GM23338 (cell line): ENCODE data around the gene TENT4B. TPM values are rescaled to one million over a fixed set of nuclear protein-coding genes. Genes with fewer than 3 reads are reported as not detected.

ENCODE experiments used
- ATAC-seq: fragments of 200-7000 bp; cut with Tn5 transposase; 3 replicates; pipeline ENCODE4 v1.9.1; 2020
- DNase-seq: peaks from one replicate; pipeline ENCODE4 v3.0.0-alpha.2; 2015; ENCODE audit warnings: low spot score
- H2AFZ ChIP-seq: fragments of 200-600 bp; sonication (generic); 2 replicates; pipeline ENCODE4 v1.8.0; 2016; ENCODE audit warnings: antibody characterized with exemption, mild to moderate bottlenecking, moderate library complexity
- H3F3A ChIP-seq: fragments of 200-600 bp; sonication (generic); replicated peaks from 2 replicates; pipeline ENCODE4 v1.8.0; 2017; ENCODE audit warnings: antibody characterized with exemption, mixed run types, low read depth
- H3K27ac ChIP-seq: fragments of 200-600 bp; sonication (generic); 2 replicates; pipeline ENCODE4 v1.6.1; 2016; ENCODE audit warnings: low read depth
- H3K27me3 ChIP-seq: fragments of 200-600 bp; sonication (generic); 2 replicates; pipeline ENCODE4 v1.8.0; 2016; ENCODE audit warnings: mild to moderate bottlenecking, mixed run types, moderate library complexity; ENCODE audit not compliant: insufficient read depth
- H3K36me3 ChIP-seq: fragments of 200-600 bp; sonication (generic); 2 replicates; pipeline ENCODE4 v1.8.0; 2016; ENCODE audit warnings: mild to moderate bottlenecking; ENCODE audit not compliant: insufficient read depth
- H3K4me1 ChIP-seq: fragments of 200-600 bp; sonication (generic); 2 replicates; pipeline ENCODE4 v1.8.0; 2016; ENCODE audit warnings: mild to moderate bottlenecking, moderate library complexity; ENCODE audit not compliant: insufficient read depth
- H3K4me2 ChIP-seq: fragments of 200-600 bp; sonication (generic); 2 replicates; pipeline ENCODE4 v1.7.1; 2017; ENCODE audit warnings: mixed run types
- H3K4me3 ChIP-seq: fragments of 200-600 bp; sonication (generic); 2 replicates; pipeline ENCODE4 v1.6.1; 2016; ENCODE audit warnings: mixed run types
- H3K79me2 ChIP-seq: fragments of 200-600 bp; sonication (generic); replicated peaks from 2 replicates; pipeline ENCODE4 v1.8.0; 2017; ENCODE audit warnings: mild to moderate bottlenecking; ENCODE audit not compliant: insufficient read depth
- H3K9me2 ChIP-seq: fragments of 200-600 bp; sonication (generic); 2 replicates; pipeline ENCODE4 v1.8.0; 2017; ENCODE audit not compliant: insufficient read depth
- H4K20me1 ChIP-seq: fragments of 200-600 bp; sonication (generic); replicated peaks from 2 replicates; pipeline ENCODE4 v1.8.0; 2017; ENCODE audit warnings: mild to moderate bottlenecking; ENCODE audit not compliant: insufficient read depth
- H3K27ac Mint-ChIP-seq: 2 replicates; pipeline ENCODE4 v1.8.0; 2020; ENCODE audit warnings: inconsistent platforms, mild to moderate bottlenecking, moderate library complexity, mixed read lengths
- H3K27me3 Mint-ChIP-seq: 3 replicates; pipeline ENCODE4 v1.8.0; 2022; ENCODE audit warnings: low read depth, mild to moderate bottlenecking, moderate library complexity, mixed read lengths, inconsistent platforms; ENCODE audit not compliant: insufficient read depth, poor library complexity
- H3K36me3 Mint-ChIP-seq: 3 replicates; pipeline ENCODE4 v1.8.0; 2021; ENCODE audit warnings: low read depth, mild to moderate bottlenecking, inconsistent platforms, moderate library complexity, mixed read lengths
- H3K4me1 Mint-ChIP-seq: 3 replicates; pipeline ENCODE4 v1.8.0; 2020; ENCODE audit warnings: mild to moderate bottlenecking, inconsistent platforms, mixed read lengths
- H3K4me3 Mint-ChIP-seq: 3 replicates; pipeline ENCODE4 v1.8.0; 2021; ENCODE audit warnings: moderate library complexity, mild to moderate bottlenecking, inconsistent platforms, mixed read lengths
- H3K9me3 Mint-ChIP-seq: 3 replicates; pipeline ENCODE4 v1.8.0; 2020; ENCODE audit warnings: moderate library complexity, mild to moderate bottlenecking, inconsistent platforms, mixed read lengths
- CREB1 ChIP-seq: fragments of 250-450 bp; sonication (Bioruptor Pico); IDR thresholded peaks from 2 replicates; pipeline ENCODE4 v1.5.0; 2020; ENCODE audit warnings: low read depth, mild to moderate bottlenecking, moderate library complexity
- CTCF ChIP-seq, 2 experiments: fragments of 200-600 bp in 1 of 2; sonication (generic) in 1 of 2; conservative IDR thresholded peaks; 2 replicates each; pipeline versions ENCODE4 v1.5.1 to v1.6.1; 2016 to 2017; ENCODE audit warnings: antibody characterized with exemption in 2 of 2, low read depth in 2 of 2, mild to moderate bottlenecking in 2 of 2, moderate library complexity in 1 of 2
- ETS1 ChIP-seq: IDR thresholded peaks from 2 replicates; pipeline ENCODE4 v1.6.1; 2016; ENCODE audit warnings: antibody characterized with exemption
- REST ChIP-seq: IDR thresholded peaks from one replicate; pipeline ENCODE4 v1.6.1; 2018; ENCODE audit warnings: antibody characterized with exemption; ENCODE audit not compliant: unreplicated experiment
- STAT1 ChIP-seq: IDR thresholded peaks from one replicate; pipeline ENCODE4 v1.6.1; 2016; ENCODE audit warnings: antibody characterized with exemption; ENCODE audit not compliant: unreplicated experiment
- polyA plus RNA-seq: library from polyadenylated mRNA; unstranded; fragments of >200 nt; fragmentation: Nextera tagmentation; extraction: Ambion mirVana; gene quantifications from 2 replicates; pipeline ENCODE4 v1.2.1, GENCODE V29; 2016
- total RNA-seq: library from RNA; depleted of rRNA; stranded (reverse); fragments of >200 nt; shearing (Covaris generic); gene quantifications from 2 replicates; pipeline ENCODE4 v1.2.3, GENCODE V29; 2014

The TENT4B gene
- total and polyA plus RNA-seq, 2 experiments from 2014 or later = 17.6 to 21.3 TPM

GRCh38 chr16:50275428-50276325, 122.6 kb downstream of the TENT4B start:
- Histone ChIP-seq H3K36me3 (no peaks in the 10 kb centered on the region), H3K4me1 (peaks cover 11% of the 10 kb centered on the region), H4K20me1 (no peaks in the 10 kb centered on the region; the same call in 1 of the 2 replicates), H2AFZ (no peak overlapping the region), H3F3A (no peaks in the 10 kb centered on the region), H3K27me3 (no peaks in the 10 kb centered on the region), H3K4me3 (no peak overlapping the region), H3K27ac (no peak overlapping the region), H3K79me2 (no peaks in the 10 kb centered on the region), H3K4me2 (no peak overlapping the region), H3K9me2 (no peaks in the 10 kb centered on the region)
- ATAC-seq = no peak
- Mint-ChIP-seq H3K9me3 (no peaks in the 10 kb centered on the region), H3K4me1 (peaks cover 14% of the 10 kb centered on the region), H3K4me3 (no peak overlapping the region), H3K36me3 (no peaks in the 10 kb centered on the region), H3K27ac (no peak overlapping the region), H3K27me3 (peaks cover 7% of the 10 kb centered on the region)
- DNase-seq = no peak
- no peak for TF ChIP-seq CREB1
- no peak for TF ChIP-seq ETS1
- no peak for TF ChIP-seq REST

- Mint-ChIP-seq H3K9me3 (no peaks in the 10 kb centered on the region), H3K27ac (no peak overlapping the region), H3K27me3 (peaks cover 2% of the 10 kb centered on the region), H3K4me3 (no peak overlapping the region), H3K36me3 (no peaks in the 10 kb centered on the region), H3K4me1 (peaks cover 14% of the 10 kb centered on the region)
- H3K27me3 ChIP-seq = no peaks in the 10 kb centered on the region
- H3F3A ChIP-seq = no peaks in the 10 kb centered on the region
- H3K4me1 ChIP-seq = peaks cover 11% of the 10 kb centered on the region
- TF ChIP-seq CTCF (conservative IDR thresholded peaks at IDR 0.05; ENCODE audit: low read depth in 2 of 2) (no peak), STAT1 (no peak)
- DNase-seq = no peak
- no peak for ATAC-seq
- H4K20me1 ChIP-seq = no peaks in the 10 kb centered on the region; the same call in 1 of the 2 replicates
- H3K9me2 ChIP-seq = no peaks in the 10 kb centered on the region
- no peaks in the 10 kb centered on the region for H3K79me2 ChIP-seq
- no peak overlapping the region for H2AFZ ChIP-seq
- no peak overlapping the region for H3K4me2 ChIP-seq
- H3K27ac ChIP-seq = no peak overlapping the region
- H3K36me3 ChIP-seq = no peaks in the 10 kb centered on the region
- H3K4me3 ChIP-seq = no peak overlapping the region
Measured at GRCh38 chr16:50276326-50276640, 123.2 kb downstream of the TENT4B start.
